A549 (cell line): ENCODE measurements around the gene HS3ST4. TPM values are rescaled to one million over a fixed set of nuclear protein-coding genes. Genes with fewer than 3 reads are reported as not detected.
"Not testable (repeated sequence)": the region's sequence is repeated elsewhere in the genome, so short reads cannot be mapped to it uniquely, and the experiment has no call there.

Experiments
- ATAC-seq, 2 experiments: fragments of 200-7000 bp in 1 of 2; fragments of >200 bp in 1 of 2; cut with Nextera tagmentation in 1 of 2; cut with Tn5 transposase in 1 of 2; 3 replicates each; pipeline versions ENCODE4 v1.8.0 to v1.9.1; 2018 to 2020; ENCODE audit warnings: mild to moderate bottlenecking in 1 of 2, moderate library complexity in 1 of 2
- CTCF ChIA-PET: fragments of 300-600 bp; sonication (Branson Sonifier 250); formaldehyde crosslinking; extraction: SDS; loops from one replicate; lab custom pipeline; 2021; ENCODE audit warnings: antibody characterized with exemption, inconsistent platforms; lab: Yijun Ruan, JAX
- POLR2A ChIA-PET: fragments of 350-600 bp; formaldehyde crosslinking; extraction: SDS; loops from one replicate; lab custom pipeline; 2021; ENCODE audit warnings: antibody characterized with exemption, inconsistent platforms; lab: Yijun Ruan, JAX
- DNase-seq, 2 experiments: peaks; one replicate each; pipeline versions ENCODE4 v3.0.0 to v3.0.0-alpha.2; 2011 to 2016; ENCODE audit warnings: low read depth in 1 of 2, low spot score in 1 of 2
- FAIRE-seq: peaks from 2 replicates; lab custom pipeline; 2011; peaks lifted over from hg19 to GRCh38; lab: Jason Lieb, UNC
- H3K27ac ChIP-seq, 2 experiments: fragments of >200 bp; sonication (Bioruptor Twin); formaldehyde crosslinking; 3 replicates each; pipeline ENCODE4 v1.5.1; 2016 to 2017
- H3K4me1 ChIP-seq: fragments of >200 bp; sonication (Bioruptor Twin); formaldehyde crosslinking; 3 replicates; pipeline ENCODE4 v1.6.1; 2016
- H3K4me2 ChIP-seq: fragments of >200 bp; sonication (Bioruptor Twin); formaldehyde crosslinking; 3 replicates; pipeline ENCODE4 v1.6.1; 2016
- H3K4me3 ChIP-seq: fragments of >200 bp; sonication (Bioruptor Twin); formaldehyde crosslinking; 3 replicates; pipeline ENCODE4 v1.5.1; 2016
- H3K9me3 ChIP-seq: fragments of >200 bp; sonication (Bioruptor Twin); formaldehyde crosslinking; 3 replicates; pipeline ENCODE4 v1.6.1; 2016
- CBX2 ChIP-seq: fragments of 200-600 bp; sonication (generic); IDR thresholded peaks from 2 replicates; pipeline ENCODE4 v1.6.1; 2016; ENCODE audit warnings: low read depth, mild to moderate bottlenecking, borderline replicate concordance
- CHD2 ChIP-seq: fragments of 150-350 bp; IDR thresholded peaks from 2 replicates; pipeline ENCODE4 v1.6.1; 2014; ENCODE audit warnings: low read length; ENCODE audit not compliant: partially characterized antibody
- EHF ChIP-seq: fragments of 250-450 bp; sonication (Bioruptor Pico); IDR thresholded peaks from 2 replicates; pipeline ENCODE4 v1.5.0; 2020; ENCODE audit warnings: mild to moderate bottlenecking
- ESRRA ChIP-seq: fragments of 150-350 bp; IDR thresholded peaks from 2 replicates; pipeline ENCODE4 v1.6.1; 2014; ENCODE audit warnings: mild to moderate bottlenecking, low read length, borderline replicate concordance
- FOSL2 ChIP-seq, 2 experiments: fragments of 450-650 bp in 1 of 2; fragments of >200 bp in 1 of 2; sonication (Bioruptor Twin) in 1 of 2; formaldehyde crosslinking; IDR thresholded peaks; 2 replicates each; pipeline versions ENCODE4 v1.5.0 to v1.6.1; 2016 to 2020; ENCODE audit warnings: mild to moderate bottlenecking in 1 of 2, moderate library complexity in 1 of 2
- HOXA7 ChIP-seq: fragments of 250-450 bp; sonication (Bioruptor Pico); IDR thresholded peaks from 2 replicates; pipeline ENCODE4 v1.5.0; 2020; ENCODE audit warnings: mild to moderate bottlenecking, moderate library complexity
- HOXB13 ChIP-seq: fragments of 250-450 bp; sonication (Bioruptor Pico); IDR thresholded peaks from 2 replicates; pipeline ENCODE4 v1.5.0; 2020; ENCODE audit warnings: low read depth, mild to moderate bottlenecking, moderate library complexity
- POLR2A ChIP-seq: IDR thresholded peaks from 2 replicates; pipeline ENCODE4 v1.6.1; 2012; ENCODE audit warnings: mild to moderate bottlenecking, low read length
- RAD21 ChIP-seq, 2 experiments: fragments of >200 bp in 1 of 2; sonication (Bioruptor Twin) in 1 of 2; formaldehyde crosslinking in 1 of 2; IDR thresholded peaks in 1 of 2; conservative IDR thresholded peaks in 1 of 2; 2 replicates in 1 of 2; 3 replicates in 1 of 2; pipeline ENCODE4 v1.6.1; 2012 to 2018; ENCODE audit warnings: inconsistent platforms in 1 of 2
- RARB ChIP-seq: fragments of 250-450 bp; sonication (Bioruptor Pico); IDR thresholded peaks from 2 replicates; pipeline ENCODE4 v1.8.0; 2021; ENCODE audit warnings: mild to moderate bottlenecking, moderate library complexity
- TFCP2L1 ChIP-seq: fragments of 250-450 bp; sonication (Bioruptor Pico); IDR thresholded peaks from 2 replicates; pipeline ENCODE4 v1.5.0; 2021; ENCODE audit warnings: mild to moderate bottlenecking
- TP53 ChIP-seq: fragments of 250-450 bp; sonication (Bioruptor Pico); IDR thresholded peaks from 2 replicates; pipeline ENCODE4 v1.5.0; 2021; ENCODE audit warnings: mild to moderate bottlenecking, moderate library complexity
- WGBS: methylation state at CpG from one replicate; pipeline ENCODE4 v1.1.6; 2017; ENCODE audit errors: missing lambda C conversion rate; 5-methylcytosine and 5-hydroxymethylcytosine counted together
- polyA plus RNA-seq, 4 experiments: library from polyadenylated mRNA; depleted of rRNA in 3 of 4; stranded (reverse); fragments of >200 nt; fragmentation: RNase III in 1 of 4; extraction: RNeasy Plus Mini Kit Qiagen cat#74134 plus additional on column Dnase treatment in 1 of 4; gene quantifications; 2 replicates in 3 of 4; 3 replicates in 1 of 4; pipeline ENCODE4 v1.2.3, GENCODE V29; 2011 to 2017
- TF ChIP-seq, protein P1 (sequence below): IDR thresholded peaks from 2 replicates; pipeline ENCODE4 v1.6.1; 2012
- TF ChIP-seq, protein P2 (sequence below): IDR thresholded peaks from 2 replicates; pipeline ENCODE4 v1.6.1; 2012; ENCODE audit warnings: low read depth, borderline replicate concordance
- TF ChIP-seq, protein P3 (sequence below): fragments of 250-450 bp; sonication (Bioruptor Pico); IDR thresholded peaks from 2 replicates; pipeline ENCODE4 v1.5.0; 2020; ENCODE audit warnings: low read depth, mild to moderate bottlenecking, moderate library complexity
- TF ChIP-seq, protein P4 (sequence below): fragments of 450-650 bp; IDR thresholded peaks from 2 replicates; pipeline ENCODE4 v1.6.1; 2014; ENCODE audit warnings: antibody characterized with exemption
- TF ChIP-seq, protein P5 (sequence below): fragments of 250-450 bp; sonication (Bioruptor Pico); IDR thresholded peaks from 2 replicates; pipeline ENCODE4 v1.5.0; 2021; ENCODE audit warnings: mild to moderate bottlenecking, moderate library complexity, borderline replicate concordance

The HS3ST4 gene
- polyA plus RNA-seq, 2 of the 4 experiments (the other 2 are of a cell fraction): not detected

DNA sequence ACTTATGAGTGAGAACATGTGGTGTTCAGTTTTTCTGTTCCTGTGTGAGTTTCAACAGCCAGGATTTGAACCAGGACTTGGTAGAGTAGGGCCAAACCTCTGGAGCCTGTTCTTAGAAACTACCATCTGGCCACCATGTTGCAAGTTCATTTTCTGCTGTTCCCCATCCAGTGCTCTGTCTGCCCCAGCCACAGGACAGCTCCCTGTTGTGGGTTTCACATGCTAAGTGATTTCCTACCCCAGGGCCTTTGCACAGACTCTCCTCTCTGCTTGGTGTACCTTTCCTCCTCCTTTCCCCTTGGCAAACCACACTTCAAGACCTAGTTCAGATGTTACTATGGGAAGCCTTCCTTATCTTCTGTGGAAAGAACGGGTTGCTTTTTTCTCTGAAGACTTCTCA, 79.5 kb downstream of the HS3ST4 start:
- FAIRE-seq: no peak

DNA sequence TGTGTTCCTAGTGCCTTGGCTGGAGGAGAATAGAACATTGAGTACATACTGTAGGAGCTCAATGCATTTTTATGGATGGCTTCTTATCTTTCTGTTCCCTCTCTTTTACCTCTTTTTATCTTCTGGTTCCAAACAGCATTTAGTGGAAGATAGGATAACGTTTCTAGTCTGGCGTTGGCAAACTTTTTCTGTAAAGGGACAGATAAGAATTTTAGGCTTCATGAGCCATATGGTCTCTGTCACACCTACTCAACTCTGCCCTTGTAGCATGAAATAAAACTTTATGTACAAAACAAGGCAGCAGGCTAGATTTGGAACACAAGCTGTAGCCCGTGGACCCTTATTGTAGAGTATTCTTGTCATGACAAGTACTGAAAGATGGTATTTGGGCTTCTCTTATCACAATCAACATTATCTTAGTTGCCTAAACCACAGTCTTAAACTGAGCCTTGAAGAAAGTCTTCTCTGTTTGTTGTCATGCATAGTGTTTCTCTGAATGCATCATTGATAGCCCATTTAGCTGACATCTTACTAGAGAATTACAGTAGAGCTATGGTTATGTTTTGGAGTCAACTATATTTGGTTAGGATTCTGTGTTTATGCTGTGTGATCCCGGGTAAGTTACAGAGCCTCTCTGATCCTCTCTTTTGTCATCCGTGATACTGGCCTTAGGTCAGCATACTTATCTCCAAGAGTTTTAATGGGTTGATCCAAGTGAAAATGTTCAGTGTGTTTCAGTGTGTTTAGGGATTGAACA, 80.2 kb downstream of the HS3ST4 start:
- TF ChIP-seq, protein P1, sequence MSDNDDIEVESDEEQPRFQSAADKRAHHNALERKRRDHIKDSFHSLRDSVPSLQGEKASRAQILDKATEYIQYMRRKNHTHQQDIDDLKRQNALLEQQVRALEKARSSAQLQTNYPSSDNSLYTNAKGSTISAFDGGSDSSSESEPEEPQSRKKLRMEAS: no peak
- TF ChIP-seq POLR2A (no peak), HOXB13 (no peak)
- TF ChIP-seq, protein P2, sequence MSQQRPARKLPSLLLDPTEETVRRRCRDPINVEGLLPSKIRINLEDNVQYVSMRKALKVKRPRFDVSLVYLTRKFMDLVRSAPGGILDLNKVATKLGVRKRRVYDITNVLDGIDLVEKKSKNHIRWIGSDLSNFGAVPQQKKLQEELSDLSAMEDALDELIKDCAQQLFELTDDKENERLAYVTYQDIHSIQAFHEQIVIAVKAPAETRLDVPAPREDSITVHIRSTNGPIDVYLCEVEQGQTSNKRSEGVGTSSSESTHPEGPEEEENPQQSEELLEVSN: no peak
- TF ChIP-seq, protein P3, sequence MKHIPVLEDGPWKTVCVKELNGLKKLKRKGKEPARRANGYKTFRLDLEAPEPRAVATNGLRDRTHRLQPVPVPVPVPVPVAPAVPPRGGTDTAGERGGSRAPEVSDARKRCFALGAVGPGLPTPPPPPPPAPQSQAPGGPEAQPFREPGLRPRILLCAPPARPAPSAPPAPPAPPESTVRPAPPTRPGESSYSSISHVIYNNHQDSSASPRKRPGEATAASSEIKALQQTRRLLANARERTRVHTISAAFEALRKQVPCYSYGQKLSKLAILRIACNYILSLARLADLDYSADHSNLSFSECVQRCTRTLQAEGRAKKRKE (CRISPR knock-in tag): no peak
- TF ChIP-seq, protein P4, sequence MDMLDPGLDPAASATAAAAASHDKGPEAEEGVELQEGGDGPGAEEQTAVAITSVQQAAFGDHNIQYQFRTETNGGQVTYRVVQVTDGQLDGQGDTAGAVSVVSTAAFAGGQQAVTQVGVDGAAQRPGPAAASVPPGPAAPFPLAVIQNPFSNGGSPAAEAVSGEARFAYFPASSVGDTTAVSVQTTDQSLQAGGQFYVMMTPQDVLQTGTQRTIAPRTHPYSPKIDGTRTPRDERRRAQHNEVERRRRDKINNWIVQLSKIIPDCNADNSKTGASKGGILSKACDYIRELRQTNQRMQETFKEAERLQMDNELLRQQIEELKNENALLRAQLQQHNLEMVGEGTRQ: no peak
- H3K9me3 ChIP-seq: no peaks in the 10 kb centered on the region
- no peak overlapping the region for H3K27ac ChIP-seq
- H3K4me3 ChIP-seq: no peak overlapping the region
- DNase-seq (no peak), ATAC-seq (no peak), FAIRE-seq (no peak)
- H3K4me2 ChIP-seq: no peak overlapping the region
- CTCF ChIA-PET: no interaction called here
- WGBS: 13% methylated on average over 5 of the region's 5 CpGs
- POLR2A ChIA-PET: no interaction called here
- H3K4me1 ChIP-seq: no peaks in the 10 kb centered on the region

More for the DNA sequence above, 79.5 kb downstream of the HS3ST4 start:
- Histone ChIP-seq H3K4me1 (no peaks in the 10 kb centered on the region), H3K4me3 (no peak overlapping the region), H3K9me3 (no peaks in the 10 kb centered on the region), H3K27ac (no peak overlapping the region), H3K4me2 (no peak overlapping the region)
- DNase-seq: no peak
- no peak for TF ChIP-seq RARB
- no peak for TF ChIP-seq FOSL2 (IDR thresholded peaks at IDR 0.05)
- TF ChIP-seq FOSL2 (CRISPR knock-in tag; IDR thresholded peaks at IDR 0.05): no peak
- TF ChIP-seq EHF (CRISPR knock-in tag): no peak
- no peak for TF ChIP-seq CBX2
- TF ChIP-seq HOXA7: no peak
- TF ChIP-seq, protein P1: no peak
- TF ChIP-seq TP53 (CRISPR knock-in tag): no peak
- no peak for TF ChIP-seq ESRRA
- no peak for TF ChIP-seq TFCP2L1 (CRISPR knock-in tag)
- TF ChIP-seq, protein P5, sequence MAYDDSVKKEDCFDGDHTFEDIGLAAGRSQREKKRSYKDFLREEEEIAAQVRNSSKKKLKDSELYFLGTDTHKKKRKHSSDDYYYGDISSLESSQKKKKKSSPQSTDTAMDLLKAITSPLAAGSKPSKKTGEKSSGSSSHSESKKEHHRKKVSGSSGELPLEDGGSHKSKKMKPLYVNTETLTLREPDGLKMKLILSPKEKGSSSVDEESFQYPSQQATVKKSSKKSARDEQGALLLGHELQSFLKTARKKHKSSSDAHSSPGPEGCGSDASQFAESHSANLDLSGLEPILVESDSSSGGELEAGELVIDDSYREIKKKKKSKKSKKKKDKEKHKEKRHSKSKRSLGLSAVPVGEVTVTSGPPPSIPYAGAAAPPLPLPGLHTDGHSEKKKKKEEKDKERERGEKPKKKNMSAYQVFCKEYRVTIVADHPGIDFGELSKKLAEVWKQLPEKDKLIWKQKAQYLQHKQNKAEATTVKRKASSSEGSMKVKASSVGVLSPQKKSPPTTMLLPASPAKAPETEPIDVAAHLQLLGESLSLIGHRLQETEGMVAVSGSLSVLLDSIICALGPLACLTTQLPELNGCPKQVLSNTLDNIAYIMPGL (CRISPR knock-in tag): no peak
- TF ChIP-seq, protein P3 (CRISPR knock-in tag): no peak
- no peak for TF ChIP-seq RAD21 (conservative IDR thresholded peaks at IDR 0.05 in 1 of 2, IDR thresholded peaks at IDR 0.05 in 1 of 2)
- no peak for TF ChIP-seq CHD2
- ATAC-seq: no peak
- CTCF ChIA-PET: no interaction called here
- 0% methylated on average over 1 of the region's 1 CpG for WGBS
- POLR2A ChIA-PET: no interaction called here

DNA sequence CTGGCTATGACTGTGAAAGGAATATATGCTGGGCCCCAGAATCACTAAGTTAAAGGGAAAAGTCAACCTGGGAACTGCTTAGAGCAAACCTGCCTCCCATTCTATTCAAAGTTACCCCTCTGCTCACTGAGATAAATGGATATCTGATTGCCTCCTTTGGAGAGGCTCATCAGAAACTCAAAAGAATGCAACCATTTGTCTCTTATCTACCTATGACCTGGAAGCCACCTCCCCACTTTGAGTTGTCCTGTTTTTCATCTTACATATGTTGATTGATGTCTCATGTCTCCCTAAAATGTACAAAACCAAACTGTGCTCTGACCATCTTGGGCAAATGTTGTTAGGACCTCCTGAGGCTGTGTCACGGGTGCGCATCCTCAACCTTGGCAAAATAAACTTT, 84.5 kb downstream of the HS3ST4 start:
- WGBS: 29% methylated on average over 2 of the region's 2 CpGs
- POLR2A ChIA-PET, H3K4me1 ChIP-seq, DNase-seq, FAIRE-seq, CTCF ChIA-PET, H3K4me3 ChIP-seq, H3K4me2 ChIP-seq, ATAC-seq, H3K9me3 ChIP-seq, H3K27ac ChIP-seq: not testable (repeated sequence)
